Measurements from ENCODE around the gene NCK2. TPM values are rescaled to one million over a fixed set of nuclear protein-coding genes. Genes with fewer than 3 reads are reported as not detected.
A peak's percentile ranks its signal among the peaks of the same experiment; 100 is the strongest.
"Not testable (repeated sequence)": the region's sequence is repeated elsewhere in the genome, so short reads cannot be mapped to it uniquely, and the experiment has no call there.

NCK2 gene
- total RNA-seq, 5 donors from 2014 or later (not counting 1 experiment from before 2014, with no cell fraction given): 97.7 to 154 (median 120) TPM

GRCh38 chr2:105897694-105898093 lies 153.0 kb downstream of the NCK2 start:
- H3K9me3 ChIP-seq; CTCF ChIA-PET; H3K4me3 Mint-ChIP-seq; H3K27ac ChIP-seq (ENCODE audit: low read length); POLR2A ChIA-PET; H3K27me3 Mint-ChIP-seq; H3K4me3 ChIP-seq (ENCODE audit: control insufficient read depth in 1 of 2, extremely low read depth in 1 of 2, low read length in 1 of 2); DNase-seq; ATAC-seq (replicated peaks in 1 of 4); H3K27me3 ChIP-seq (replicated peaks in 1 of 2; ENCODE audit: control insufficient read depth in 2 of 2, extremely low read depth in 1 of 2, insufficient read depth in 2 of 2, low read length in 1 of 2): not testable (repeated sequence)
- Histone ChIP-seq H3K36me3 (ENCODE audit: control insufficient read depth in 2 of 2, extremely low read depth in 1 of 2, insufficient read depth in 1 of 2, low read length in 1 of 2) (peaks cover 14 to 29% of the 10 kb centered on the region in 2 donors), H3K4me1 (ENCODE audit: control insufficient read depth in 1 of 2, extremely low read depth in 1 of 2, insufficient read depth in 2 of 2, low read length in 2 of 2) (peaks cover 11 to 33% of the 10 kb centered on the region in 2 experiments)
- WGBS (ENCODE audit: insufficient coverage): 100% methylated on average over 1 of the region's 1 CpG
- Mint-ChIP-seq H3K36me3 (peaks cover 67% of the 10 kb centered on the region), H3K27ac (peak overlapping the region in 1 of 2 donors; percentile 16), H3K4me1 (peaks cover 65 to 73% (median 68%) of the 10 kb centered on the region in 3 donors), H3K9me3 (peaks cover 13 to 34% (median 15%) of the 10 kb centered on the region in 3 donors)

- Mint-ChIP-seq H3K36me3 (peaks cover 37% of the 10 kb centered on the region), H3K9me3 (peaks cover 15 to 29% (median 17%) of the 10 kb centered on the region in 3 donors), H3K27me3 (no peaks in the 10 kb centered on the region), H3K4me3 (no peak overlapping the region), H3K4me1 (peaks cover 73 to 83% (median 75%) of the 10 kb centered on the region in 3 donors), H3K27ac (peak overlapping the region; percentile 29 to 45)
- no peak overlapping the region for H3K27ac ChIP-seq (ENCODE audit: low read length)
- CTCF ChIA-PET: no interaction called here
- H3K36me3 ChIP-seq (ENCODE audit: control insufficient read depth in 2 of 2, extremely low read depth in 1 of 2, insufficient read depth in 1 of 2, low read length in 1 of 2): no peaks in the 10 kb centered on the region
- DNase-seq: no peak
- H3K9me3 ChIP-seq: no peaks in the 10 kb centered on the region
- H3K4me1 ChIP-seq (ENCODE audit: control insufficient read depth in 1 of 2, extremely low read depth in 1 of 2, insufficient read depth in 2 of 2, low read length in 2 of 2): peaks cover 4 to 23% of the 10 kb centered on the region in 2 experiments
- 100% methylated on average over 2 of the region's 7 CpGs for WGBS (ENCODE audit: insufficient coverage)
- H3K4me3 ChIP-seq (ENCODE audit: control insufficient read depth in 1 of 2, extremely low read depth in 1 of 2, low read length in 1 of 2): no peak overlapping the region
- H3K27me3 ChIP-seq (replicated peaks in 1 of 2; ENCODE audit: control insufficient read depth in 2 of 2, extremely low read depth in 1 of 2, insufficient read depth in 2 of 2, low read length in 1 of 2): no peaks in the 10 kb centered on the region
- POLR2A ChIA-PET: interaction anchor here in 1 of 2 donors (0.5 to 0.6 kb wide), 2 partner anchors 18 to 49 kb away, joined by 3 to 10 read pairs; no protein-coding TSS in a partner anchor
- ATAC-seq (replicated peaks in 1 of 4): no peak
These were observed 158.5 kb downstream of the NCK2 start for GRCh38 chr2:105903051-105903674.

- H3K27me3 Mint-ChIP-seq: no peaks in the 10 kb centered on the region
- H3K4me3 Mint-ChIP-seq: no peak overlapping the region
- H3K9me3 ChIP-seq: no peaks in the 10 kb centered on the region
- peaks cover 21% of the 10 kb centered on the region for H3K36me3 Mint-ChIP-seq
- peak overlapping the region; percentile 33 to 74 for H3K27ac Mint-ChIP-seq
- POLR2A ChIA-PET: no interaction called here
- H3K27me3 ChIP-seq (replicated peaks in 1 of 2; ENCODE audit: control insufficient read depth in 2 of 2, extremely low read depth in 1 of 2, insufficient read depth in 2 of 2, low read length in 1 of 2): no peaks in the 10 kb centered on the region
- ATAC-seq (replicated peaks in 1 of 4): no peak
- CTCF ChIA-PET: no interaction called here
- H3K27ac ChIP-seq (ENCODE audit: low read length): no peak overlapping the region
- H3K9me3 Mint-ChIP-seq: peaks cover 14 to 17% (median 15%) of the 10 kb centered on the region in 3 donors
- H3K4me1 ChIP-seq (ENCODE audit: control insufficient read depth in 1 of 2, extremely low read depth in 1 of 2, insufficient read depth in 2 of 2, low read length in 2 of 2): peaks cover 4 to 23% of the 10 kb centered on the region in 2 experiments
- WGBS (ENCODE audit: insufficient coverage): no CpG with 5 or more reads among the region's 2 CpGs
- no peaks in the 10 kb centered on the region for H3K36me3 ChIP-seq (ENCODE audit: control insufficient read depth in 2 of 2, extremely low read depth in 1 of 2, insufficient read depth in 1 of 2, low read length in 1 of 2)
- DNase-seq: no peak
- H3K4me1 Mint-ChIP-seq: peaks cover 67 to 76% (median 74%) of the 10 kb centered on the region in 3 donors
- H3K4me3 ChIP-seq (ENCODE audit: control insufficient read depth in 1 of 2, extremely low read depth in 1 of 2, low read length in 1 of 2): no peak overlapping the region
These were observed 160.2 kb downstream of the NCK2 start for GRCh38 chr2:105904938-105905337.

DNA sequence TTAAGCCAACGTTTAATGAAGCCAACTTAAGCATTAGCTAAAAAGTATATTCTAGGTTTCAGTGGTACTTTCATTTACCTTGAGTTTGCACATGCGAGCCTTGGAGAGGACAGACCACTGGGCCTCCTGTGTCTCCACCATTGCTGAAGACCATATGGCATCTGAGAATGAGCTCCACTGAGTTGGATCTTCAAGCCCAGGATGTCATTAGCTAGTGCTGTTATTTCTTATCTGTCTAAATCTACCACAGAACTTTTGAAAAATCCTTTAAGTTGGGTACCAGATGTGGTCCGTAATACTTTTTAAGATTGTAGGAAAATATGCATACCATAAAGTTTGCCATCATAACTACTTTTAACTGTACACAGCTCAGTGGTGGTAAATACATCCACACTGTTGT lies 161.8 kb downstream of the NCK2 start:
- no peak overlapping the region for H3K27ac ChIP-seq (ENCODE audit: low read length)
- H3K4me3 ChIP-seq (ENCODE audit: control insufficient read depth in 1 of 2, extremely low read depth in 1 of 2, low read length in 1 of 2): no peak overlapping the region
- peak overlapping the region in 1 of 3 donors; percentile 14 for H3K4me3 Mint-ChIP-seq
- H3K36me3 ChIP-seq (ENCODE audit: control insufficient read depth in 2 of 2, extremely low read depth in 1 of 2, insufficient read depth in 1 of 2, low read length in 1 of 2): no peaks in the 10 kb centered on the region
- CTCF ChIA-PET: interaction anchor here (0.5 to 0.6 kb wide), 2 partner anchors 180 to 187 kb away, joined by 5 read pairs; no protein-coding TSS in a partner anchor
- peaks cover 6% of the 10 kb centered on the region for H3K36me3 Mint-ChIP-seq
- peaks cover 4 to 22% of the 10 kb centered on the region in 2 experiments for H3K4me1 ChIP-seq (ENCODE audit: control insufficient read depth in 1 of 2, extremely low read depth in 1 of 2, insufficient read depth in 2 of 2, low read length in 2 of 2)
- H3K9me3 Mint-ChIP-seq: peaks cover under 1 to 4% (median 1%) of the 10 kb centered on the region in 3 donors
- WGBS (ENCODE audit: insufficient coverage): 100% methylated on average over 1 of the region's 3 CpGs
- DNase-seq (no peak), ATAC-seq (replicated peaks in 1 of 4) (peak; percentile 27 to 56 (median 42))
- POLR2A ChIA-PET: interaction anchor here (0.6 to 1.0 kb wide), 2 partner anchors 190 to 565 kb away, joined by 3 to 4 read pairs; no protein-coding TSS in a partner anchor
- H3K27me3 Mint-ChIP-seq: no peaks in the 10 kb centered on the region
- no peaks in the 10 kb centered on the region for H3K9me3 ChIP-seq
- H3K27ac Mint-ChIP-seq: peak overlapping the region; percentile 53 to 78
- peaks cover 58 to 64% (median 61%) of the 10 kb centered on the region in 3 donors for H3K4me1 Mint-ChIP-seq
- H3K27me3 ChIP-seq (replicated peaks in 1 of 2; ENCODE audit: control insufficient read depth in 2 of 2, extremely low read depth in 1 of 2, insufficient read depth in 2 of 2, low read length in 1 of 2): no peaks in the 10 kb centered on the region

GRCh38 chr2:105907184-105907583 lies 162.5 kb downstream of the NCK2 start:
- peaks cover 53 to 60% (median 60%) of the 10 kb centered on the region in 3 donors for H3K4me1 Mint-ChIP-seq
- no peaks in the 10 kb centered on the region for H3K27me3 Mint-ChIP-seq
- CTCF ChIA-PET: no interaction called here
- Histone ChIP-seq H3K4me1 (ENCODE audit: control insufficient read depth in 1 of 2, extremely low read depth in 1 of 2, insufficient read depth in 2 of 2, low read length in 2 of 2) (peaks cover 4 to 15% of the 10 kb centered on the region in 2 experiments), H3K4me3 (ENCODE audit: control insufficient read depth in 1 of 2, extremely low read depth in 1 of 2, low read length in 1 of 2) (no peak overlapping the region), H3K36me3 (ENCODE audit: control insufficient read depth in 2 of 2, extremely low read depth in 1 of 2, insufficient read depth in 1 of 2, low read length in 1 of 2) (no peaks in the 10 kb centered on the region), H3K9me3 (no peaks in the 10 kb centered on the region), H3K27ac (ENCODE audit: low read length) (no peak overlapping the region), H3K27me3 (replicated peaks in 1 of 2; ENCODE audit: control insufficient read depth in 2 of 2, extremely low read depth in 1 of 2, insufficient read depth in 2 of 2, low read length in 1 of 2) (no peaks in the 10 kb centered on the region)
- peaks cover 0 to 4% (median 0%) of the 10 kb centered on the region in 3 donors for H3K9me3 Mint-ChIP-seq
- no CpG with 5 or more reads among the region's 4 CpGs for WGBS (ENCODE audit: insufficient coverage)
- POLR2A ChIA-PET: interaction anchor here in 1 of 2 donors (1.0 kb wide), 1 partner anchor 190 kb away, joined by 3 read pairs; no protein-coding TSS in a partner anchor
- DNase-seq (no peak), ATAC-seq (replicated peaks in 1 of 4) (no peak)
- peaks cover 4% of the 10 kb centered on the region for H3K36me3 Mint-ChIP-seq
- peak overlapping the region in 1 of 3 donors; percentile 14 for H3K4me3 Mint-ChIP-seq
- no peak overlapping the region for H3K27ac Mint-ChIP-seq

- H3K27ac ChIP-seq (ENCODE audit: low read length): no peak overlapping the region
- no peaks in the 10 kb centered on the region for H3K27me3 ChIP-seq (replicated peaks in 1 of 2; ENCODE audit: control insufficient read depth in 2 of 2, extremely low read depth in 1 of 2, insufficient read depth in 2 of 2, low read length in 1 of 2)
- 93% methylated on average over 4 of the region's 4 CpGs for whole genome bisulfite sequencing (ENCODE audit: insufficient coverage)
- ATAC-seq (replicated peaks in 1 of 4): no peak
- Mint-ChIP-seq H3K4me1 (peaks cover 37 to 50% (median 45%) of the 10 kb centered on the region in 3 donors), H3K36me3 (peaks cover 2% of the 10 kb centered on the region), H3K27me3 (no peaks in the 10 kb centered on the region), H3K27ac (peak overlapping the region in 1 of 2 donors; percentile 1), H3K4me3 (no peak overlapping the region), H3K9me3 (peaks cover under 1 to 6% (median 2%) of the 10 kb centered on the region in 3 donors)
- no peak for DNase-seq
- H3K4me3 ChIP-seq (ENCODE audit: control insufficient read depth in 1 of 2, extremely low read depth in 1 of 2, low read length in 1 of 2): no peak overlapping the region
- peaks cover 3 to 4% of the 10 kb centered on the region in 2 experiments for H3K4me1 ChIP-seq (ENCODE audit: control insufficient read depth in 1 of 2, extremely low read depth in 1 of 2, insufficient read depth in 2 of 2, low read length in 2 of 2)
- ChIA-PET POLR2A (no interaction called here), CTCF (interaction anchor here in 1 of 2 donors (1.2 kb wide), 1 partner anchor 10 kb away, joined by 3 read pairs; no protein-coding TSS in a partner anchor)
- no peaks in the 10 kb centered on the region for H3K9me3 ChIP-seq
- no peaks in the 10 kb centered on the region for H3K36me3 ChIP-seq (ENCODE audit: control insufficient read depth in 2 of 2, extremely low read depth in 1 of 2, insufficient read depth in 1 of 2, low read length in 1 of 2)
These were observed 164.5 kb downstream of the NCK2 start for GRCh38 chr2:105909215-105909614.
